Motor neuron (in vitro differentiated cells): ENCODE data around the gene SULT1A2. TPM values are rescaled to one million over a fixed set of nuclear protein-coding genes. Genes with fewer than 3 reads are reported as not detected.

ENCODE experiments used
- ATAC-seq, 8 experiments: fragments of 200-7000 bp; cut with Tn5 transposase; replicated peaks in 6 of 8; 2 replicates each; pipeline ENCODE4 v1.8.0; 2021; ENCODE audit warnings: mild to moderate bottlenecking in 8 of 8, moderate library complexity in 8 of 8
- H3K27ac ChIP-seq, 2 donors: fragments of 250-450 bp; sonication (Bioruptor Pico); 2 replicates each; pipeline ENCODE4 v1.9.0; 2021; ENCODE audit warnings: antibody characterized with exemption in 2 of 2, mild to moderate bottlenecking in 2 of 2, moderate library complexity in 1 of 2
- H3K4me1 ChIP-seq, 2 donors: fragments of 250-450 bp; sonication (Bioruptor Pico); replicated peaks in 1 of 2; 2 replicates each; pipeline ENCODE4 v1.6.1; 2021; ENCODE audit warnings: antibody characterized with exemption in 2 of 2, mild to moderate bottlenecking in 2 of 2, moderate library complexity in 1 of 2
- H3K4me3 ChIP-seq, 5 donors: fragments of 250-450 bp; sonication (Bioruptor Pico); 2 replicates each; pipeline ENCODE4 v1.9.0; 2021; ENCODE audit warnings: antibody characterized with exemption in 5 of 5, mild to moderate bottlenecking in 5 of 5, moderate library complexity in 4 of 5
- WGBS, 10 experiments: fragments of 450-650 bp; shearing (Covaris generic); methylation state at CpG; one replicate each; pipeline ENCODE4 v1.0.0; 2022; 5-methylcytosine and 5-hydroxymethylcytosine counted together
- in situ Hi-C, 9 experiments: fragments of 400-800 bp; cut with MboI; loops; one replicate each; pipeline ENCODE4 v1.15.0; 2021; ENCODE audit warnings: low sequenced_read_pairs in 9 of 9, low pct_unique_long_range_greater_than_20kb in 2 of 9; ENCODE audit not compliant: unreplicated experiment in 9 of 9
- total RNA-seq, 8 experiments: library from RNA; unstranded; fragments of 300-600 nt; gene quantifications; 2 replicates each; pipeline versions ENCODE4 v1.2.3 to v1.2.4, GENCODE V29; 2022

Gene SULT1A2
- total RNA-seq, 8 experiments from 2014 or later: 0.11 to 1.2 (median 0.21) TPM; not detected in 1

GRCh38 chr16:28592511-28592910, 4.3 kb downstream of the SULT1A2 start:
- no peak for ATAC-seq
- H3K4me1 ChIP-seq: peaks cover 4 to 5% of the 10 kb centered on the region in 2 donors
- in situ Hi-C loops: no loop called here
- H3K4me3 ChIP-seq: no peak overlapping the region
- H3K27ac ChIP-seq: no peak overlapping the region
- 76 to 95% (median 85%) methylated on average over 2 to 5 of the region's 5 CpGs; no CpG with 5 or more reads in 6 of the 10 experiments for WGBS, 10 experiments

DNA sequence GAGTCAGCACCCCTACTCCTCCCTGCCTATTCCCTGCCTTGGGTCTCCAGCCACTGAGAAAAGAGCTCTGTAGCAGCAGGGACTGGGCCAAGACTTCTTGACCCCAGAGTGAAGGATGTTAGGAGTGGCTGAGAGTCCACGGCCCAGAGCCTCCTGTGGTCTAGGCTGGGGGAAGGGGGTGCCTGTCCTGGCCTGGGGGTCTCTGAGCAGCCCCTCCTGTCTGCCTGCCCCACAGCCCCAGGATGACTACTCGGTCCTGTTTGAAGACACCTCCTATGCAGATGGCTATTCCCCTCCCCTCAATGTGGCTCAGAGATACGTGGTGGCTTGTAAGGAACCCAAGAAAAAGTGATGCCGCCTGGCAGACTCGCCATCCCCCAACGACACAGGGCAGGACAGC, 5.5 kb downstream of the SULT1A2 start:
- in situ Hi-C loops: no loop called here
- 100% methylated on average over 1 to 3 of the region's 6 CpGs; no CpG with 5 or more reads in 4 of the 10 experiments for WGBS, 10 experiments
- no peak for ATAC-seq
- Histone ChIP-seq H3K4me1 (no peaks in the 10 kb centered on the region), H3K27ac (no peak overlapping the region), H3K4me3 (no peak overlapping the region)

DNA sequence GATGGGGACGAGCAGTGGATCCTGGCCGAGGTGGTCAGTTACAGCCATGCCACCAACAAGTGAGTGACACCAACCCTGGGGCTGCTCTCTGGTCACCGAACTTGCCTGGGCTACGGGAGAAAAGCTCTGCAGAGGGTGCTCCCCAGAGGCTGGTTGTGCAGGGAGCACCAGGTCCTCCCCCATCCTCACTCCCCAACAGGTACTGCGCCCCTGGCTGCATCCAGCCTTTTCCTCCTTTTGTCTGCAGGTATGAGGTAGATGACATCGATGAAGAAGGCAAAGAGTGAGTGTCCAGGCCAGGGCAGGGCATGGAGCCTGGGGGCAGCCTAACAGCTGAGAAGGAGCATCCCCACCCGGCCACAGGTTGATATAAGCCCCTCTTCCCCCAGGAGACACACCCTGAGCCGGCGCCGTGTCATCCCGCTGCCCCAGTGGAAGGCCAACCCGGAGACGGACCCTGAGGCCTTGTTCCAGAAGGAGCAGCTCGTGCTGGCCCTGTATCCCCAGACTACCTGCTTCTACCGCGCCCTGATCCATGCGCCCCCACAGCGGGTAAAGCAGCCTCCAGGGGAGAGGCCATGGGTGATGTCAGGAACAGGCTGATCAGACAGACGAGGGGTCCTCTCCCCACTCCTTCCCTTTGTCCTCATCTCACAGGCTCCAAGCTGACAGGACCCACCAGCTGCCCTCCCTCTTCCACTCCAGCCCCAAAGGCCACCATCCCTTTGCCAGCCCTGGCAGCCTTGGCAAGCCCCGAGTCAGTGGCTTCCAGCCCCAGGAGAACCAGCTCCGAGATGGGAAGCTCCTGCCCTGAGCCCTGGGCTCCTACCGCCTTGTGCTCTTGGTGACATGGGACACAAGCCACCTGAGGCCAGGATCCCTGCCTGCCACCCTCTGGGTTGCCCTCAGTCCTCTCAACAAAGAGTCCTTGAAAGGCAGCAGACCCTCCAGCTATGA, 6.2 kb downstream of the SULT1A2 start:
- in situ Hi-C loops: no loop called here
- WGBS, 10 experiments: 87 to 96% (median 93%) methylated on average over 3 to 10 of the region's 22 CpGs; no CpG with 5 or more reads in 5 of the 10 experiments
- Histone ChIP-seq H3K27ac (no peak overlapping the region), H3K4me1 (no peaks in the 10 kb centered on the region), H3K4me3 (no peak overlapping the region)
- ATAC-seq: no peak

GRCh38 chr16:28589930-28590329, 6.9 kb downstream of the SULT1A2 start:
- ATAC-seq: no peak
- no peaks in the 10 kb centered on the region for H3K4me1 ChIP-seq
- H3K27ac ChIP-seq: no peak overlapping the region
- WGBS, 10 experiments: 88 to 100% (median 89%) methylated on average over 1 to 4 of the region's 13 CpGs; no CpG with 5 or more reads in 7 of the 10 experiments
- H3K4me3 ChIP-seq: no peak overlapping the region
- in situ Hi-C loops: no loop called here

DNA sequence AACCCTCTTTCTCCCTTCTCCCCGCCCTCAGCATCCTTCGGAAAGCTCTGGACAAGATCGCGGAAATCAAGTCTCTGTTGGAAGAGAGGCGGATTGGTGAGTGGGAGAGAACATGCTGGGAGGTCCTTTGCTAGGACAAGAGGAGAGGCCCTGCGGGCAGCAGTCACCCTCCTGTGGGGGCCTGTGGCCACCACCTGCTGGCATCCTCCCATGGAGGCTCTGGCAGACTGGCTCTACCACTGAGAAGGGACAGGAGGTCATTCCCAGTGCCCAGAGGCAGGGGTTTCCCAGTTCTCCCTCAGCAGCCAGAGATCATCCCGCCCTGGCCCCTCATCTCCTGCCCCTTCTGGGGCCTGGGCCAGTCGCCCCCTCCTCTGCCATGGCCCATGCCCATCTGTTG, 7.8 kb downstream of the SULT1A2 start:
- H3K4me3 ChIP-seq: no peak overlapping the region
- 86 to 100% (median 100%) methylated on average over 1 to 3 of the region's 8 CpGs; no CpG with 5 or more reads in 7 of the 10 experiments for WGBS, 10 experiments
- in situ Hi-C loops: no loop called here
- H3K27ac ChIP-seq: no peak overlapping the region
- no peak for ATAC-seq
- no peaks in the 10 kb centered on the region for H3K4me1 ChIP-seq

DNA sequence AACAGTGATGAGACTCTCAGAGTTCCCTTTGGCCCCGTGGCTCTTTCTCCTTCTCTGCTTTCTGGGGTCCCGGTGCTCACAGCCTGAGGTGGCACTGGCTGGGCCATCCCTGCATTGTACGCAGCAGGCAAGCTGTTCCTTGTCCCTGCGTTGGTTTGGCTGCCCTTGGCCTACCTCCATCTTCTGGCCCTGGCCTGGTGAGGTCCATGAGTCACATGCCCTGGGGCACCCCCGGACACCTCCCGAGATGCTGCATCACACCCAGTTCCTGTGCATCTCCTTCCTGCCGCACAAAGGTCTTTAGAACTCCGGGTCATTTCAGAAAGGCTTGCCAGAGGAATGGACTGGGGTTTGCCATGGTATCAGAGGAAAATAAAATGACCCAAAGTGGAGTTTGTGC, 9.5 kb downstream of the SULT1A2 start:
- in situ Hi-C loops: no loop called here
- 30 to 100% (median 79%) methylated on average over 1 to 7 of the region's 8 CpGs; no CpG with 5 or more reads in 2 of the 10 experiments for WGBS, 10 experiments
- no peak overlapping the region for H3K27ac ChIP-seq
- peak in 2 of 8 experiments; percentile 73 to 90 for ATAC-seq
- no peak overlapping the region for H3K4me3 ChIP-seq
- H3K4me1 ChIP-seq: no peaks in the 10 kb centered on the region

DNA sequence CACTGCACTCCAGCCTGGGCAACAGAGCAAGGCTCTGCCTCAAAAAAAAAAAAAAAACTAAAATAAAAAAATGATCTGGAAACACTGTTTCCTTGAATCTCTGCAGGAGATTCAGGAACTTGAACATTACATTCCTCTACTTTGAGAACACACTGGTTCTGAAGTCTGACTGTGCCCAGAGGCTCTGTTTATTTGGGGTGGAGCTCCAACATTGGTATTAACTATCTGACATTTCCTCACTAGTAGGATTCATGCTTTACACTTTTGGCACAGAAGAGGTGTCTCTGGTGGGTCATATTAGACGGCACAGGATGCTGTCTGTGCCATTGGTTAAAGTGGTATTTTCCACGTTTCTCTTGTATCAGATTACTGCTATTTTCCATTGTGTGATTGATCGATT, 10.4 kb downstream of the SULT1A2 start:
- Histone ChIP-seq H3K4me1 (no peaks in the 10 kb centered on the region), H3K4me3 (no peak overlapping the region), H3K27ac (no peak overlapping the region)
- WGBS, 10 experiments: 77 to 86% (median 81%) methylated on average over 2 to 3 of the region's 3 CpGs; no CpG with 5 or more reads in 6 of the 10 experiments
- in situ Hi-C loops: no loop called here
- peak in 1 of 8 experiments; percentile 37 for ATAC-seq

- in situ Hi-C loops: no loop called here
- H3K4me1 ChIP-seq: no peaks in the 10 kb centered on the region
- no peak overlapping the region for H3K27ac ChIP-seq
- no peak overlapping the region for H3K4me3 ChIP-seq
- 60 to 100% (median 85%) methylated on average over 1 to 8 of the region's 11 CpGs; no CpG with 5 or more reads in 4 of the 10 experiments for WGBS, 10 experiments
- no peak for ATAC-seq
Observed at GRCh38 chr16:28585674-28586073, 11.2 kb downstream of the SULT1A2 start.

GRCh38 chr16:28580726-28581315, 16.0 kb downstream of the SULT1A2 start:
- in situ Hi-C loops: no loop called here
- ATAC-seq: no peak
- no peak overlapping the region for H3K4me3 ChIP-seq
- 84 to 100% (median 100%) methylated on average over 1 to 7 of the region's 15 CpGs; no CpG with 5 or more reads in 1 of the 10 experiments for WGBS, 10 experiments
- H3K27ac ChIP-seq: no peak overlapping the region
- no peaks in the 10 kb centered on the region for H3K4me1 ChIP-seq

- no peak overlapping the region for H3K4me3 ChIP-seq
- no peak for ATAC-seq
- WGBS, 10 experiments: 60 to 100% (median 93%) methylated on average over 1 to 8 of the region's 8 CpGs
- H3K27ac ChIP-seq: no peak overlapping the region
- in situ Hi-C loops: no loop called here
- peaks cover 2 to 17% of the 10 kb centered on the region in 2 donors for H3K4me1 ChIP-seq
Observed at GRCh38 chr16:28575446-28576109, 21.3 kb downstream of the SULT1A2 start.

GRCh38 chr16:28574925-28575324, 21.9 kb downstream of the SULT1A2 start:
- WGBS, 10 experiments: 30 to 100% (median 92%) methylated on average over 1 to 2 of the region's 2 CpGs; no CpG with 5 or more reads in 4 of the 10 experiments
- Histone ChIP-seq H3K4me1 (peaks cover 2 to 17% of the 10 kb centered on the region in 2 donors), H3K27ac (no peak overlapping the region), H3K4me3 (no peak overlapping the region)
- peak in 1 of 8 experiments; percentile 41 for ATAC-seq
- in situ Hi-C loops: no loop called here

DNA sequence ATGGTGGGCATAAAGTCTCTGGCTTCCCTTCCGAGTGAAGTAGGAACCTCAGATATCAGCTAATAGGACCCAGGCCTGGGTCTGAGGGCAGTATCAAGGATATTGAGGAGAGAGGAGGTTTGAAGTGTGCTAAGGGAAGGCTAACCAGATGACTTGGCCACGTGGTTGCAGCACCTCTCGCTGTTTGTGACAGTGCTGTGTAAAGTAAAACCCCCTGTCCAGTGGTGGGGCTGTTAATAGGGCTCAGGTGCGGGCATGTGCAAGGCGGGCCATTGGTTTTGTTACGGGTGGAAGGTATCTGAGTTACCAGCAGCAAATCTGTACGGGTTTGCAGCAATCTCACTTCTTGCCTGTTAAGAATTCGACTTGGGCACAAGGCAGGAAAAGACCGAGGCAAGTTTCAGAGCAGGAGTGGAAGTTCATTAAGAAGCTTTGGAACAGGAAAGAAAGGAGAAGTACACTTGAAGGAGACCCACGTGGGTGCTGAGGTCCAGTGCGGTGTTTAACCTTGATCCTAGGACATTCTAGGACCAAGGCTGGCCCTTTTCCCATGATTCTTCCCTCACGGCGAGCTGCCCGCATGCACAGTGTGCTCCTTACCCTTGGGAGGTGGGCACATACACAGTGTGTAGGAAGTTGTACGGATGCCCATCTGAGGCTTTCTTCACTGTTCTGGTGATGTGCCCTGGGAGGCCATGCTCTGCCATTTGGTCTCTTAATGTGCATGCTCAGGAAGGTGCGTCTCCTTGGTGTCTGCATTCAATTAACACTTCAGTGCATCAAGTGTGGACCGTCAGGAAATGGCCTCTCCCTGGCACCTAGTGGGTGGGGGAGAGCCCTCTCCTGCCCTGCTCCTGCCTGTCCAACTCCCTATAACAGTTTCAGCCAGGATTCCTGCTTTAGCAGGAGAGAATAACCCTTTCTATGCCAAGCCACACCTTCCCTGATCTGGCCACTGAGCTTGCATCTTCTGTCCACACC, 22.8 kb downstream of the SULT1A2 start:
- Histone ChIP-seq H3K4me1 (peaks cover 2 to 17% of the 10 kb centered on the region in 2 donors), H3K27ac (no peak overlapping the region), H3K4me3 (no peak overlapping the region)
- ATAC-seq: peak in 1 of 8 experiments; percentile 19
- WGBS, 10 experiments: 65 to 97% (median 85%) methylated on average over 2 to 15 of the region's 17 CpGs; no CpG with 5 or more reads in 2 of the 10 experiments
- in situ Hi-C loops: no loop called here
